Measurements from ENCODE around the gene AIF1L.

- TF ChIP-seq, protein P1, sequence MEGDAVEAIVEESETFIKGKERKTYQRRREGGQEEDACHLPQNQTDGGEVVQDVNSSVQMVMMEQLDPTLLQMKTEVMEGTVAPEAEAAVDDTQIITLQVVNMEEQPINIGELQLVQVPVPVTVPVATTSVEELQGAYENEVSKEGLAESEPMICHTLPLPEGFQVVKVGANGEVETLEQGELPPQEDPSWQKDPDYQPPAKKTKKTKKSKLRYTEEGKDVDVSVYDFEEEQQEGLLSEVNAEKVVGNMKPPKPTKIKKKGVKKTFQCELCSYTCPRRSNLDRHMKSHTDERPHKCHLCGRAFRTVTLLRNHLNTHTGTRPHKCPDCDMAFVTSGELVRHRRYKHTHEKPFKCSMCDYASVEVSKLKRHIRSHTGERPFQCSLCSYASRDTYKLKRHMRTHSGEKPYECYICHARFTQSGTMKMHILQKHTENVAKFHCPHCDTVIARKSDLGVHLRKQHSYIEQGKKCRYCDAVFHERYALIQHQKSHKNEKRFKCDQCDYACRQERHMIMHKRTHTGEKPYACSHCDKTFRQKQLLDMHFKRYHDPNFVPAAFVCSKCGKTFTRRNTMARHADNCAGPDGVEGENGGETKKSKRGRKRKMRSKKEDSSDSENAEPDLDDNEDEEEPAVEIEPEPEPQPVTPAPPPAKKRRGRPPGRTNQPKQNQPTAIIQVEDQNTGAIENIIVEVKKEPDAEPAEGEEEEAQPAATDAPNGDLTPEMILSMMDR (IDR thresholded peaks at IDR 0.05) = no peak
- TF ChIP-seq POLR2A (IDR thresholded peaks at IDR 0.05) = no peak
These were observed 7.8 kb downstream of the AIF1L start for GRCh38 chr9:131104016-131104740.
